ENCODE measurements around the gene LRSAM1. TPM values are rescaled to one million over a fixed set of nuclear protein-coding genes. Genes with fewer than 3 reads are reported as not detected.

The LRSAM1 gene
- total and polyA plus RNA-seq, 2 of the 8 experiments (the other 6 are each of a cell fraction or from before 2014, with no cell fraction given) = 9.7 to 18.3 TPM

DNA sequence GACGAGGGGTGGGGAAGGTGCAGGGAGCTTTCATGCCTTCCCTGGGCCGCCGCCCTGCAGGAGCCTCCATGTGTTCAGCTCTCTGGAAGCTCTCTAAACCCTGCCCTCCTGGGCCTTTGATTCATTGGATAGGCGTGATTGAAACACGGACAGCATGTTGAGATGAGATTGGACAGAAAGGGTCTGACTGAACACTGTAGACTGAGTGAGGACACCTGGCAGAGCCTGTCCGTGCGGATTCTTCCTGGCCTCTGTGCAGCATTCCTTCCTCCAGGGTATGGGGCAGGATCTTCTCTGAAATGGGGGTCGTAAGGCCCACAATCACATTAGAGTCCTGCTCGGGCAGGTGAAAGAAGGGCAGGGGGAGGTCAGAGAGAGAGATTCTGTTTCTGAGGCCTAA lies 12.9 kb upstream of the LRSAM1 start:
- H3K23ac ChIP-seq (ENCODE audit: insufficient read length) = no peak overlapping the region
- WGBS, 2 experiments (ENCODE audit: extremely low coverage in 1 of 2, insufficient coverage in 1 of 2, insufficient read length in 1 of 2, insufficient replicate concordance in 2 of 2, low coverage in 1 of 2, low lambda C conversion rate in 2 of 2, missing lambda C conversion rate in 1 of 2) = 96% methylated on average over 9 of the region's 9 CpGs; no CpG with 5 or more reads in 1 of the 2 experiments
- no peak overlapping the region for H3K4me3 ChIP-seq (ENCODE audit: extremely low read depth in 1 of 4, insufficient read depth in 2 of 4, low read depth in 3 of 4, low read length in 4 of 4)
- H3K9ac ChIP-seq (replicated peaks in 1 of 4; ENCODE audit: extremely low read depth in 1 of 4, low read depth in 3 of 4, low read length in 3 of 4) = no peak overlapping the region
- H3K27me3 ChIP-seq (replicated peaks in 1 of 4; ENCODE audit: control insufficient read depth in 3 of 4, extremely low read depth in 1 of 4, insufficient read depth in 3 of 4, low read length in 3 of 4) = no peaks in the 10 kb centered on the region
- H4K8ac ChIP-seq (ENCODE audit: extremely low read depth, insufficient read depth, low read length) = no peak overlapping the region
- no peak overlapping the region for H4K91ac ChIP-seq (replicated peaks; ENCODE audit: insufficient read length, low read length)
- DNase-seq (ENCODE audit: low read depth in 1 of 2, low spot score in 2 of 2) = no peak
- H3K23me2 ChIP-seq (ENCODE audit: low read depth, low read length) = no peaks in the 10 kb centered on the region
- ChIA-PET POLR2A (ENCODE audit: partially characterized antibody) (interaction anchor here (5.9 to 11.3 kb wide), 2 partner anchors 8 to 15 kb away, joined by 45 to 125 read pairs; partner anchors contain the start of genes LRSAM1 and RPL12), CTCF (ENCODE audit: partially characterized antibody) (no interaction called here)
- H2AK5ac ChIP-seq (ENCODE audit: low read depth, low read length) = no peak overlapping the region
- no peak overlapping the region for H2BK5ac ChIP-seq (ENCODE audit: low read depth, low read length)
- H3K36me3 ChIP-seq (ENCODE audit: control insufficient read depth in 2 of 4, insufficient read depth in 4 of 4, low read length in 3 of 4) = peaks cover 25 to 61% (median 52%) of the 10 kb centered on the region in 4 experiments
- no peaks in the 10 kb centered on the region for H3K4me1 ChIP-seq (replicated peaks in 1 of 4; ENCODE audit: control insufficient read depth in 3 of 4, insufficient read depth in 4 of 4, low read length in 3 of 4)
- H2BK12ac ChIP-seq (ENCODE audit: low read depth, low read length) = no peak overlapping the region
- no peak overlapping the region for H3K27ac ChIP-seq (ENCODE audit: low read depth, low read length)
- no peak overlapping the region for H2AFZ ChIP-seq (ENCODE audit: low read length)
- H3K14ac ChIP-seq (ENCODE audit: insufficient read length) = no peak overlapping the region
- H3K9me3 ChIP-seq (ENCODE audit: insufficient read depth in 2 of 2, low read depth in 1 of 2, low read length in 1 of 2) = no peaks in the 10 kb centered on the region
- no peak overlapping the region for H3K18ac ChIP-seq (ENCODE audit: extremely low read depth, low read length)
- no peak overlapping the region for H3K56ac ChIP-seq (replicated peaks; ENCODE audit: insufficient read length, low read depth, low read length)
- no peaks in the 10 kb centered on the region for H3K79me1 ChIP-seq (ENCODE audit: low read depth, low read length)
- H3K4ac ChIP-seq (replicated peaks; ENCODE audit: insufficient read length, low read depth, low read length) = no peak overlapping the region
- H2BK15ac ChIP-seq (ENCODE audit: low read length) = no peak overlapping the region
- H3K79me2 ChIP-seq (ENCODE audit: control insufficient read depth in 1 of 2, insufficient read depth in 2 of 2, low read length in 2 of 2) = no peaks in the 10 kb centered on the region
- no peak overlapping the region for H2BK120ac ChIP-seq (replicated peaks; ENCODE audit: low read depth, low read length)
- no peak overlapping the region for H3K4me2 ChIP-seq (ENCODE audit: insufficient read depth in 1 of 2, low read depth in 2 of 2, low read length in 2 of 2)
- FAIRE-seq = no peak
- peaks cover 0 to 2% of the 10 kb centered on the region in 2 experiments for H4K20me1 ChIP-seq (replicated peaks in 1 of 2; ENCODE audit: control insufficient read depth in 1 of 2, insufficient read depth in 2 of 2, low read length in 2 of 2)
- H2BK20ac ChIP-seq (ENCODE audit: low read length) = no peak overlapping the region
- H4K5ac ChIP-seq (ENCODE audit: insufficient read length, low read depth, low read length) = no peak overlapping the region
- TF ChIP-seq ZNF274 (IDR thresholded peaks at IDR 0.05; ENCODE audit: borderline replicate concordance, extremely low read depth, low read length) (no peak), SP1 (IDR thresholded peaks at IDR 0.05; ENCODE audit: low read depth, low read length) (no peak), SP4 (IDR thresholded peaks at IDR 0.05; ENCODE audit: low read length) (no peak), FOSL1 (IDR thresholded peaks at IDR 0.05; ENCODE audit: insufficient read depth, low read depth, low read length) (no peak), SUZ12 (IDR thresholded peaks at IDR 0.05; ENCODE audit: low read length) (no peak), JUN (IDR thresholded peaks at IDR 0.05; ENCODE audit: low read depth, low read length) (no peak), SIRT6 (IDR thresholded peaks at IDR 0.05; ENCODE audit: low read length) (no peak), GABPA (IDR thresholded peaks at IDR 0.05; ENCODE audit: borderline replicate concordance, insufficient read depth, low read length) (no peak), SRF (IDR thresholded peaks at IDR 0.05; ENCODE audit: low read depth, low read length) (no peak), CBX8 (IDR thresholded peaks at IDR 0.05; ENCODE audit: borderline replicate concordance, low read depth, low read length) (no peak)
- TF ChIP-seq, protein P1, sequence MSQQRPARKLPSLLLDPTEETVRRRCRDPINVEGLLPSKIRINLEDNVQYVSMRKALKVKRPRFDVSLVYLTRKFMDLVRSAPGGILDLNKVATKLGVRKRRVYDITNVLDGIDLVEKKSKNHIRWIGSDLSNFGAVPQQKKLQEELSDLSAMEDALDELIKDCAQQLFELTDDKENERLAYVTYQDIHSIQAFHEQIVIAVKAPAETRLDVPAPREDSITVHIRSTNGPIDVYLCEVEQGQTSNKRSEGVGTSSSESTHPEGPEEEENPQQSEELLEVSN (IDR thresholded peaks at IDR 0.05) = no peak
- TF ChIP-seq, protein P2, sequence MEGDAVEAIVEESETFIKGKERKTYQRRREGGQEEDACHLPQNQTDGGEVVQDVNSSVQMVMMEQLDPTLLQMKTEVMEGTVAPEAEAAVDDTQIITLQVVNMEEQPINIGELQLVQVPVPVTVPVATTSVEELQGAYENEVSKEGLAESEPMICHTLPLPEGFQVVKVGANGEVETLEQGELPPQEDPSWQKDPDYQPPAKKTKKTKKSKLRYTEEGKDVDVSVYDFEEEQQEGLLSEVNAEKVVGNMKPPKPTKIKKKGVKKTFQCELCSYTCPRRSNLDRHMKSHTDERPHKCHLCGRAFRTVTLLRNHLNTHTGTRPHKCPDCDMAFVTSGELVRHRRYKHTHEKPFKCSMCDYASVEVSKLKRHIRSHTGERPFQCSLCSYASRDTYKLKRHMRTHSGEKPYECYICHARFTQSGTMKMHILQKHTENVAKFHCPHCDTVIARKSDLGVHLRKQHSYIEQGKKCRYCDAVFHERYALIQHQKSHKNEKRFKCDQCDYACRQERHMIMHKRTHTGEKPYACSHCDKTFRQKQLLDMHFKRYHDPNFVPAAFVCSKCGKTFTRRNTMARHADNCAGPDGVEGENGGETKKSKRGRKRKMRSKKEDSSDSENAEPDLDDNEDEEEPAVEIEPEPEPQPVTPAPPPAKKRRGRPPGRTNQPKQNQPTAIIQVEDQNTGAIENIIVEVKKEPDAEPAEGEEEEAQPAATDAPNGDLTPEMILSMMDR (IDR thresholded peaks at IDR 0.05; ENCODE audit: control extremely low read depth in 1 of 3, insufficient read depth in 1 of 3, low read depth in 1 of 3, low read length in 3 of 3) = no peak

All from H1 (cell line).